Heart right ventricle (tissue), 16 donors: ENCODE results near the gene RTL9. TPM values are rescaled to one million over a fixed set of nuclear protein-coding genes. Genes with fewer than 3 reads are reported as not detected.

Experiments used
- ATAC-seq, 8 donors: fragments of 200-7000 bp; cut with Tn5 transposase; one replicate each; pipeline ENCODE4 v1.9.1; 2020; ENCODE audit warnings: mild to moderate bottlenecking in 8 of 8, moderate library complexity in 8 of 8, moderate number of reproducible peaks in 1 of 8
- DNase-seq, 2 donors: peaks; one replicate each; pipeline ENCODE4 v3.0.0-alpha.2; 2020
- H3K27ac ChIP-seq, 10 donors: fragments of 200-600 bp; sonication (generic) in 2 of 10; one replicate each; pipeline versions ENCODE4 v1.5.0 to v1.8.0; 2020 to 2022; ENCODE audit warnings: mild to moderate bottlenecking in 3 of 10
- H3K27me3 ChIP-seq, 7 donors: fragments of 200-600 bp; one replicate each; pipeline ENCODE4 v1.8.0; 2021 to 2022; ENCODE audit warnings: mild to moderate bottlenecking in 2 of 7
- H3K36me3 ChIP-seq, 9 donors: fragments of 200-600 bp; sonication (generic) in 1 of 9; one replicate each; pipeline versions ENCODE4 v1.5.0 to v1.8.0; 2020 to 2022; ENCODE audit warnings: mild to moderate bottlenecking in 2 of 9
- H3K4me1 ChIP-seq, 9 donors: fragments of 200-600 bp; sonication (generic) in 1 of 9; one replicate each; pipeline versions ENCODE4 v1.5.0 to v1.8.0; 2020 to 2022; ENCODE audit warnings: mild to moderate bottlenecking in 4 of 9
- H3K4me3 ChIP-seq, 10 donors: fragments of 200-600 bp; sonication (generic) in 2 of 10; one replicate each; pipeline versions ENCODE4 v1.5.0 to v1.8.0; 2020 to 2022; ENCODE audit warnings: mild to moderate bottlenecking in 7 of 10, moderate library complexity in 2 of 10
- H3K9me3 ChIP-seq, 11 donors: fragments of 200-600 bp in 10 of 11; sonication (generic) in 2 of 11; one replicate each; pipeline versions ENCODE4 v1.5.0 to v1.8.0; 2013 to 2022; ENCODE audit warnings: mild to moderate bottlenecking in 2 of 11, control low read depth in 1 of 11, moderate library complexity in 1 of 11
- WGBS, 2 donors: extraction: QIAGEN DNeasy Blood & Tissue Kit; methylation state at CpG; one replicate each; pipeline ENCODE4 v1.1.7; 2013; ENCODE audit warnings: inconsistent platforms in 1 of 2; 5-methylcytosine and 5-hydroxymethylcytosine counted together
- intact Hi-C, 10 donors: fragments of 100-400 bp; cut with DNase I; formaldehyde crosslinking; loops; one replicate each; pipeline versions ENCODE4 v1.11.1 to v1.14.2; 2022
- polyA plus RNA-seq, 2 donors: library from polyadenylated mRNA; stranded (reverse); fragments of 200-250 nt; gene quantifications; one replicate each; pipeline ENCODE4 v1.2.3, GENCODE V29; 2013
- total RNA-seq, 10 donors: library from RNA; stranded (reverse); fragmentation: NEBNext Ultra II Directional in 3 of 10; extraction: Animal tissue kit (Norgen Biotek cat#: 25700) in 3 of 10; gene quantifications; one replicate each; pipeline versions ENCODE4 v1.2.1 to v1.2.4, GENCODE V29; 2021 to 2023
- TF ChIP-seq, protein P1 (sequence below), 9 donors: fragments of 200-600 bp; sonication (generic) in 2 of 9; IDR thresholded peaks; one replicate each; pipeline versions ENCODE4 v1.5.0 to v1.8.0; 2021 to 2022; ENCODE audit warnings: antibody characterized with exemption in 9 of 9, mild to moderate bottlenecking in 5 of 9, moderate library complexity in 1 of 9
- donor health status: Arrhythmogenic right ventricular cardiomyopathy.
- donor health status: ischemic (EF 13 %, LVEDD 7.1; RV severe dilation, severe dysfunction).
- donor health status: healthy with polysubstance abuse.
- donor health status: DM: no; HTN: yes; CAD: no.
- donor health status: DM: no; HTN: no; CAD: no.
- donor health status: ischemic (EF 25% LVEDD 6.9; RV normal size, moderate dysfunction).
- donor health status: ischemic (EF 25% LVEDD 5.7; RV mildly dilated, moderate dysfunction).
- donor health status: healthy.
- donor health status: DM: yes; HTN: yes; CAD: no.
- donor health status: Ischemic cardiomyopathy.
- donor health status: ischemic (EF 35%, LVEDD 5.7; RV mildly dilated, moderate dysfunction).
- donor health status: nonischemic (EF 11% LVEDD 7.7; RV severe dilation, severe dysfunction).
- donor health status: DM: yes; HTN: yes; CAD: no.
- donor health status: PGD.
- donor health status: ischemic (EF 29% LVEDD 5.4; RV normal size, mild dysfunction).
- donor health status: nonischemic (EF 23%, LVEDD 6.1; RV moderate dilation, normal function).

RTL9 gene
- total and polyA plus RNA-seq, 12 donors = 0.29 to 1.2 (median 0.64) TPM

DNA sequence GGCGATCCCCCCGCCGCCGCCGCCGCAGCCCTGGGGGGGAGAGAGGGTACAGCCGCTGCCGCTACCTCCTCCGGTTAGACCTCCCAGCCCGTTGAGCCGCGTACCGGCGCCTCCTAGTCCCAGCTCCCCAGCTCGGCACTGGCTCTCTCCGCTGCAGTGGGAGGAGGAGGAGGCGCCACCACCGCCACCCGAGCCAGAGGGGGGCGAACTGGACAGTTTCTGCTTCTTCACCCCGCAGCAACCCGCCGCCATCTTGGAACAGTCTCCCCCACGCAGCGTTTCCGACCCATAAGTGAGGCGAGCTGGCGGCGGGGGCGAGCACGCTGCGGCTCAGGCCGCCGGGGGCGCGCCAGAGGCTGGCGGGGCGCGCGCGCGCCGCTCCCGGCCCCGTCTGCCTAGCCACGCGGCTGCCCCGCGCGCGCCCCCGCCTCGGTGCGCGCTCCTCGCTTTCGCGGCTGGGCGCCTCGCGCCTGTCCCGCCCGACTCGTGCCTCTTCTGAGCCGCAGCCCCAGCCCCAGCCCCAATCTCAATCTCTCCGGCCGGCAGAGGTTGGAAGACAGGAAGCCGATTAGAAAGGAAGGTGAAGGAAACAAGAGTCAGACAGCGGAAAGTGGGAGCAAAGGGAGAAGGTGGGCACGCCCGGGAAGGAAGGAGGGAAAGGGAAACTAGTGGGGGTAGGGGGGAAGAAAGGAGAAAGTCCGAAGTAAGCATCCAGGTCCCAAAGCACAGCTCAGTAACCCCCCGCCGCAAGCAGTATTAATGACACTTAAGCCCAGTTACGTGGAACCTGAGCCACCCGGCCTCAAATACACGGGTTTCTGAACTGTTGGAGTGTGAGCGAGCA is 40.6 kb upstream of the RTL9 start, which contains the start of gene AMMECR1:
Gene AMMECR1, minus strand, starts transcription at position 266 of the 844 bp plus-strand sequence. Its CDS starts 14 bp downstream, at position 252.
- peak within 1 kb of the TSS; percentile 46 to 89 (median 83) for H3K27ac ChIP-seq
- TF ChIP-seq, protein P1, sequence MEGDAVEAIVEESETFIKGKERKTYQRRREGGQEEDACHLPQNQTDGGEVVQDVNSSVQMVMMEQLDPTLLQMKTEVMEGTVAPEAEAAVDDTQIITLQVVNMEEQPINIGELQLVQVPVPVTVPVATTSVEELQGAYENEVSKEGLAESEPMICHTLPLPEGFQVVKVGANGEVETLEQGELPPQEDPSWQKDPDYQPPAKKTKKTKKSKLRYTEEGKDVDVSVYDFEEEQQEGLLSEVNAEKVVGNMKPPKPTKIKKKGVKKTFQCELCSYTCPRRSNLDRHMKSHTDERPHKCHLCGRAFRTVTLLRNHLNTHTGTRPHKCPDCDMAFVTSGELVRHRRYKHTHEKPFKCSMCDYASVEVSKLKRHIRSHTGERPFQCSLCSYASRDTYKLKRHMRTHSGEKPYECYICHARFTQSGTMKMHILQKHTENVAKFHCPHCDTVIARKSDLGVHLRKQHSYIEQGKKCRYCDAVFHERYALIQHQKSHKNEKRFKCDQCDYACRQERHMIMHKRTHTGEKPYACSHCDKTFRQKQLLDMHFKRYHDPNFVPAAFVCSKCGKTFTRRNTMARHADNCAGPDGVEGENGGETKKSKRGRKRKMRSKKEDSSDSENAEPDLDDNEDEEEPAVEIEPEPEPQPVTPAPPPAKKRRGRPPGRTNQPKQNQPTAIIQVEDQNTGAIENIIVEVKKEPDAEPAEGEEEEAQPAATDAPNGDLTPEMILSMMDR (IDR thresholded peaks at IDR 0.05) = no peak
- intact Hi-C loops = loop anchor here in 5 of 10 donors (5.0 to 10.0 kb wide), 4 partner anchors 84 to 156 kb away; no protein-coding TSS in a partner anchor
- WGBS, 2 donors = 1 to 2% methylated on average over 28 to 69 of the region's 78 CpGs
- no peaks in the 10 kb centered on the region for H3K36me3 ChIP-seq
- peak; percentile 72 to 79 for DNase-seq
- H3K27me3 ChIP-seq = peaks cover 0 to 53% (median 0%) of the 10 kb centered on the region in 7 donors
- peak; percentile 95 to 98 (median 96) for ATAC-seq
- H3K9me3 ChIP-seq = no peaks in the 10 kb centered on the region
- H3K4me3 ChIP-seq = peak within 1 kb of the TSS; percentile 53 to 91 (median 78)
- H3K4me1 ChIP-seq = peaks cover 0 to 18% (median 3%) of the 10 kb centered on the region in 9 donors

GRCh38 chrX:110318664-110318968 is 40.0 kb upstream of the RTL9 start:
- Histone ChIP-seq H3K36me3 (no peaks in the 10 kb centered on the region), H3K4me1 (peaks cover 0 to 18% (median 3%) of the 10 kb centered on the region in 9 donors), H3K4me3 (peak overlapping the region in 9 of 10 donors; percentile 44 to 91 (median 80)), H3K27me3 (peaks cover 0 to 50% (median 0%) of the 10 kb centered on the region in 7 donors), H3K9me3 (no peaks in the 10 kb centered on the region), H3K27ac (peak overlapping the region in 4 of 10 donors; percentile 41 to 89 (median 82))
- no peak for DNase-seq
- 13 to 14% methylated on average over 4 of the region's 4 CpGs for WGBS, 2 donors
- intact Hi-C loops = loop anchor here in 5 of 10 donors (5.0 to 10.0 kb wide), 4 partner anchors 84 to 156 kb away; no protein-coding TSS in a partner anchor
- TF ChIP-seq, protein P1 (IDR thresholded peaks at IDR 0.05) = no peak
- ATAC-seq = no peak

DNA sequence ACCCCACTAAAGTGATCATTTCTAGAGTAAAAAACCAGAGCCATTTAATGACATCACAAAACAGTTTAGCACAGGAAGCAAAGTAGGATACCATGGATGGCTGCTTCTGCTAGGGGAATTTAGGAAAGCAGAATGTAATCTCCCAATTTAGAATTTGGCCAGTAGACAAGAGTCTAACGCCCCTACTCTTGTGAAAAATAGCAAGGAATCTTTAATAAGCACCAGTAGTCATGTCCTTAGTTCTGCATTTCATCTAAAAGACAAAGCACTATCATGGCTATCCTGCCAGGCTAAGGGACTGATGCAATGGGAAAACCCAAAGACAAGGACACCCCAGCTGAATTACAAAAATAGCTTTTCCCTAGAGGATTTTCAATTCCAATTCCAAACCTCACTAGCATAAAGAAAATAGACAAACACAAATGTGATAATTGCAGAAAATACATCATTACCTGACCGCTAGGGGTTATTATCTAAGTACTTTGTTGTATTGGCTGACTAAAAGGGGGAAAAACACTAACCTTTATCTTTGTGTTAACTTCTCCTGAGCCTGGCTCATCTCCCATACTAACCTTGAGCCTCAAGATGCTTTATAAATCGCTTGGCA is 38.2 kb upstream of the RTL9 start:
- TF ChIP-seq, protein P1 (IDR thresholded peaks at IDR 0.05) = no peak
- ATAC-seq (no peak), DNase-seq (no peak)
- no peak overlapping the region for H3K27ac ChIP-seq
- H3K4me1 ChIP-seq = peaks cover 0 to 16% (median 3%) of the 10 kb centered on the region in 9 donors
- no peaks in the 10 kb centered on the region for H3K9me3 ChIP-seq
- no peaks in the 10 kb centered on the region for H3K36me3 ChIP-seq
- 52 to 60% methylated on average over 3 of the region's 3 CpGs for WGBS, 2 donors
- H3K4me3 ChIP-seq = no peak overlapping the region
- H3K27me3 ChIP-seq = peaks cover 0 to 43% (median 0%) of the 10 kb centered on the region in 7 donors
- intact Hi-C loops = no loop called here

GRCh38 chrX:110321081-110321480 is 37.6 kb upstream of the RTL9 start:
- no peak for ATAC-seq
- peaks cover 0 to 10% (median 3%) of the 10 kb centered on the region in 9 donors for H3K4me1 ChIP-seq
- no peak overlapping the region for H3K27ac ChIP-seq
- TF ChIP-seq, protein P1 (IDR thresholded peaks at IDR 0.05) = no peak
- intact Hi-C loops = no loop called here
- H3K36me3 ChIP-seq = no peaks in the 10 kb centered on the region
- H3K4me3 ChIP-seq = no peak overlapping the region
- peaks cover 0 to 3% (median 0%) of the 10 kb centered on the region in 11 donors for H3K9me3 ChIP-seq
- no peak for DNase-seq
- peaks cover 0 to 43% (median 0%) of the 10 kb centered on the region in 7 donors for H3K27me3 ChIP-seq
